HG02973 (cell line): ENCODE data around the gene HSD11B1.
"Not testable (repeated sequence)": the region's sequence is repeated elsewhere in the genome, so short reads cannot be mapped to it uniquely, and the experiment has no call there.

Experiments used
- ATAC-seq: cut with Tn5 transposase; IDR thresholded peaks from one replicate; pipeline ENCODE4 v1.9.1; 2021; ENCODE audit warnings: moderate library complexity; ENCODE audit not compliant: unreplicated experiment

Gene HSD11B1

DNA sequence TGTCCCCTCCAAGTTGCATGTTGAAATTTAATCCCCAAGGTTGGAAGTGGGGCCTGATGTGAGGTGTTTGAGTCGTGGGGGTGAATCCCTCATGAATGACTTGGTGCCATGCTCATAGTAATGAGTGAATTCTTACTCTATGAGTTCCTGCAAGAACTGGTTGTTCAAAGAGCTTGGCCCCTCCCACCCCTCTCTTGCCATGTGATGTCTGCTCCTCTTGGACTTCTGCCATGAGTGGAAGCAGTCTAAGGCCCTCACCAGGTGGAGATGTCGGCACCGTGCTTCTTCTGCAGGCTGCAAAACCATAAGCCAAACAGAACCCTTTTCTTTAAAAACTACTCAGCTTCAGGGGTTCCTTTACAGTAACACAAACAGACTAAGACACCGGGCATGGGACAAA is 15.2 kb upstream of the HSD11B1 start:
- ATAC-seq = no peak

DNA sequence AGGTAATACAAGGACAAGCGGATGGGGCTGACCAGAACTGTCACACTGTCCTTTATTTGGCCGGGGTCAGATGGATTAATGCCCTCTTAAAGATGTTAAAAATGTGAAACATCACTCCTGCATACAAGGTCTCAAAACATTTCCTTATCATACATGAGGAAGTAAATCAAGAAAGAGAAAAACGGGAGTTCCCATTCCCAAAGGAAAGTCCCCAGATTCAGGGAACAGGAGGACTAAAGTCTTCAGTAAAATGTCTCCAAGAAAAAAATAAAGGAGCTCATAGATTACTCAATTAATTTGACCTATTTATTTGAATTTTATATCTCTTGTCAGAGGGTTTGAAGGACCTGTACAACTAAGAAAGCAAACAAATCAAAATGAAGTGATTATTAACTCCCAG is 13.4 kb upstream of the HSD11B1 start:
- ATAC-seq = no peak

DNA sequence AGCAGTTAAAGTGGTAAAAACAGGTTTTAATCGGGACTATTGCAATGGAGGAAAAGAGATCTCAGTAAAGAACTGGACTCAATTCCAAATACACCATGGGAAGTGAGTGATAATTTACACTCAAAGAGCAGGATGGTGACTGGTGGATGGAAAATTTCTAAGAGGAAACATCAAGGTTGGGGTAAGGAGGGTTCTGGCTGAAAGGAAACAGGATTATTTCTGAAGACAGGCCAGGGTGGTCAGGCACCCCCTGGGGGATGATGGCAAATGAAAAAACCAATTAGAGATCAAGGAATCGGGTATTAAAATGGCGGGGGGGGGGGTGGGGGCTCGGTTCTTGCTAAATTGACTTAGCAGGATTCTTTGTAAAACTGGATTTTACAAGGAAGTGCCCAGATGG is 12.3 kb upstream of the HSD11B1 start:
- no peak for ATAC-seq

DNA sequence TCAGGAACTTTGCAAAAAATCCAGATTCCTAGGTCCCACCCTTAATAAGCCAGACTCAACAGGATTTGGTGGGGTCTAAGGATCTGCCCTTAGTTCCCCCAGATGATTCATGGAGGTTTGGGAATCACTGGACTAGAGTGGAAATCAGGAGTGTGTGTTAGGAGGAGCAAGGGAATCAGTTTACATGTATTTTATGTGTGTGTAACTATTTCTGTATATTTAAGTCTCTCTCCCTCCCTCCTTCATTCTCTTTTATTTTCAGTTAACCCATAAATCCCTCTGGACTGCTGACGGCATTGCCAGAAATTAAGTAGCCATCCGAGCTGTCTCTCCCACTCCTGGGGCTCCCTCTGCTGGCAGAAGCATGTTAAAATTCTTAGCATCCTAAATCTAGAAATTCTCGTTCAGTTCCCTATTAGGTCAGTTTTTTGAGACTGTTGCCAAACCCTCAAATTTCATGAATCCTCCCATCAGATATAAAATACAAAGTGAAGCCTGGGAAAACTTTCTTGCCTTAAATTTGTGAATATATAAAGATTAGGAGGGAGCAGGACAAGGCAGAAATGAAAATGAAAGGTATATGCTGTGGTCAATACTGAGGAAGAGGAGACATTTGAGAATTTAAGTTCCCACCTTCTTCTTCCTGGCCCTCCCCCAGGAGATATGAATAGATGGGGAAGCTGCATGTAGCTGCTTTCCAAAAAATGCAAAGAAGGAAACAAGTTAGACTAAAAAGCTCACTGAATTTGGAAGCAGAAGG is 11.7 kb upstream of the HSD11B1 start:
- no peak for ATAC-seq

DNA sequence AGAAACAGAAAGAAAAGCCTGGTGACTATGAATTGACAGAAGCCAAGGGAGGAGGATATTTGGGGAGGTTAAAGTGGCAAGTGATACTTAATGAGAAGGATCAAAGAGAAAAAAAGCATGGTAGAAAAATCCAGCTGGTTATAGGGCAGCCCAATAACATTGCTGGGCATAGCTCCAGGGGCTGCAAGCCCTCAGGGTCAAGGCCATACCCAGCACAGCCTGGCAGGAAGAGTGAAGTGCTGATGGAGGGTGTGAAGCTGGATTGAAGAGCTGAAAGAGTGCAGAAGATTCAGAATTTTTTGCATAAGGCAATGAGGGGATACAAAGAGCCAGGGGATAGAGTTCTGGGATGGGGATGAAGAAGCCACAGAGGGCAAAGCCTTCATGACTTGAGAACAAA is 8.0 kb upstream of the HSD11B1 start:
- no peak for ATAC-seq

DNA sequence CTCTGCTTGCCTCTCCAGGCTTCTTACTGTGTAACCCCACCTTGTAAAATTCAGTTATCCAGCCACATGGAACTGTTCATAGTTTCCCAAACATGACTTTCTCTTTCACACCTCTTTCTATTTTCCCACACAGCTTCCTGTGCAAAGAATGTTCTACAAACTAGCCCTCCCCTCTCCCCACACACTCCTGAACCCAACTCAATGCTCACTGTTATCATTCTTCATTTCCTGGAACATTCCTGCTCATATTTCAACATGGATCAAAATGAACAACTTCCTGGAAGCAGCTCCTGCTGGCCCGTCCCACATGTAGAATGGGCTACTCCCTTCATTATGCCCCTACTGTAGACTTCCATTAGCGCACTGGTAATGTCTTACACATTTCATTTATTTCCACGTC is 7.5 kb upstream of the HSD11B1 start:
- ATAC-seq = no peak

DNA sequence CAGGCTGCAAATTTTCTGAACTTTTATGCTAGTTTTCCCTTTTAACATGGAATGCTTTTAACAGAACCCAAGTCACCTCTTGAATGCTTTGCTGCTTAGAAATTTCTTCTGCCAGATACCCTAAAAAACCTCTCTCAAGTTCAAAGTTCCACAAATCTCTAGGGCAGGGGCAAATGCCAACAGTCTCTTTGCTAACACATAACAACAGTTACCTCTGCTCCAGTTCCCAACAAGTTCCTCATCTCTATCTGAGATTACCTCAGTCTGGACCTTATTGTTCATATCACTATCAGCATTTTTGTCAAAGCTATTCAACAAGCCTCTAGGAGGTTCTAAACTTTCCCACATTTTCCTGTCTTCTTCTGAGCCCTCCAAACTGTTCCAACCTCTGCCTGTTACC is 4.0 kb upstream of the HSD11B1 start:
- ATAC-seq = not testable (repeated sequence)

DNA sequence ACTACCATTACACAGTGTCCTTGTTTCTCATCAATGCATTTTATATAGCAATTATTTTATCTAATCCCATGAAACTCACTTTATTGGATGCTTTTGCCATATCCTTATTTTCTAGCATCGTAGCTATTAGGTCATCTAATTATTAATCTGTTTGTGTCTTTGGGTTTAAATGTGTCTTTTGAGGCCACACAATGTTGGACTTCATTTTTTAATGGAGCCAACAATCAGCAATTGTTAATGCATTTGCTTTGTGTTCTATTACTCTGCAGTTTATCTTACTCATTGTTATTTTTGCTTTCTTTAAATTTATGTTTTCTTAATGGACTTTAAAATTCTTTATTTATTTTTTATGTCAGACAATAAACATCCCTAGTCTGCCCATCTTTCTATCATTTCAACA is 1.8 kb upstream of the HSD11B1 start:
- ATAC-seq = no peak

DNA sequence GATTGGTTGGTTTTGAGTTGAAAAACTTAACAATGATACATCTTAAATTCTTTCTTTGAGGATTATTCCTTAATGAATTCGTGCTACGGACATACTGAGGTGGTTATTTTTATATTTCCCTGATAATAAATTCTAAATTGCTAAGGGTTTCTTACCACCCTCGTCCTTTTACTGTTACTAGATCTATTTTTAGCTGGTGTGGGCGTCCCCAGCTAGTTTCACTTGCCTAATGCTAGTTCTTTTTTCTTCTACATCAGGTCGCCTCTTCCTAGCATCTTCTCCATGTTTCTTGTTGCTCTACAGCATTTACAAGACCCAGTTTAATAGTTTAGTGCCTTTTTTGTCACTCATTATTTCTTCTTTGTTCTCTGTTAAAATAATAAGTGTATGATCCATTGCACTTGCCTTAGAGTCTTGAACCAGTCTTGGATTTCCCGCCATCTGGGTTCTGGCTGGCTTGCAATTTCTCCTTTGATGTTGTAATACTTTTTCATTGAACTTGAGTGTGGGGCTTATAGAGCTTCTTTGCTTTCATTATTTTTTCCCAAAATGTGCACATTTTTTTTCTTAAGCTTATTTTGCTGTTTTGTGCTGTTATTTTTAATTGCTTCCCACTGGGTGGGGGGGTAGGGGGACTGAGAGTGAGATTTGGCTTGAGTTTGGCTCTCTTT is 677 bp upstream of the HSD11B1 start:
- ATAC-seq = peak; percentile 89

DNA sequence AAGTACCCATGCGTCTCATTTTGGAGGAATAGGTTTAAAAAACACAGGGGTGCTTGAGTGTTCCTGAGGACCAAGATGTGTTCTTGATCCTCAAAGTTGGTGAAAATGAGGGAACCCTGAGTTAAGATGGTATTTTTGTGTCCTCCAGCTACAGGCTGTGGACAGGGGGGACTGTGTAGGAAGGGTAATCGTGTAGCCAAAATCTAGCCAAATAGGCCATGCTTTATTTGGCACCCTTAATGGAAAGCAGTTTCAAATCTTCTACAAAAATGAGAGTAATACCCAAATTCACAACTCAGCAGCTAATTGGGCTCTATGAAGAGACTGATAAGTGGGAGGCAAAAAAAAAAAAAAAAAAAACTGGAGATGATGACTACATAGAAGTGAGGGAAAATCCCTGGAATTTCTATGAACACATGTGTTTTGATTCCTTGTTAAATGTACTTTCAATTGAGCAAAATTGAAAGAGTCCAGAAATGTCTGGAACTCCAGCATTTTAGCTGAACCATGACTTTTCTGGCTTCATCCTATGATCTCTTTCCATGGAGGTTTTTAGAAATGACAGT is 470 bp downstream of the HSD11B1 start:
- no peak for ATAC-seq

DNA sequence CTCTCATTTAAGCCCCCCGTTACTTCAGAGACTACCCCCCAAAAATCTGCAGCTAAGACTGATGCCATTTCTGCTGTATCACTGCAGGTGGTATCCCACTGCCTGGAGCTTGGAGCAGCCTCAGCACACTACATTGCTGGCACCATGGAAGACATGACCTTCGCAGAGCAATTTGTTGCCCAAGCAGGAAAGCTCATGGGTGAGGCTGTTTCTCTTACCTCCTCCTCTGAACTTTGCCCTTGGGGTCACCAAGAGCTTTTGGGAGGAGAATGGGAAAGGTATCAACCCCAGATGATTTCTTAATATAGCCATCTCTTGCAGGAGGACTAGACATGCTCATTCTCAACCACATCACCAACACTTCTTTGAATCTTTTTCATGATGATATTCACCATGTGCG is 2.0 kb downstream of the HSD11B1 start:
- no peak for ATAC-seq

DNA sequence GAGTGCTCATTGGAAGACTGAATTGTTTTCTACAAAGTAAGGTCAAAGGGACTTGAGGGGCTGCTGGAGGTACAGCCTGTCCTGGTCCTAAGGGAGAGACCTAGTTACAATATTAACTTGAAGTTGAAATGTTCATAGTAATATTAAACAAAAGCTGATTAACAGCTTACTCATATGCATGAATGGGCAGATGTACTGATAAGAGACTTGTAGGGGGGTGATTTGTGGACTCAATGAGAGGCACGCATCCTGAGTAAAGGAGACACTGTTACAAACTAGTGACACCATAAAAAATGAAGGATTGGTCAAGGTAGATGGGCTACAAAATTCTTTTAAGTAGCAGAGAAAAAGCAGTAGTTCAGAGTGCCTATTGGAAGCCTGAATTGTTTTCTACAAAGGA is 2.7 kb downstream of the HSD11B1 start:
- ATAC-seq = no peak

DNA sequence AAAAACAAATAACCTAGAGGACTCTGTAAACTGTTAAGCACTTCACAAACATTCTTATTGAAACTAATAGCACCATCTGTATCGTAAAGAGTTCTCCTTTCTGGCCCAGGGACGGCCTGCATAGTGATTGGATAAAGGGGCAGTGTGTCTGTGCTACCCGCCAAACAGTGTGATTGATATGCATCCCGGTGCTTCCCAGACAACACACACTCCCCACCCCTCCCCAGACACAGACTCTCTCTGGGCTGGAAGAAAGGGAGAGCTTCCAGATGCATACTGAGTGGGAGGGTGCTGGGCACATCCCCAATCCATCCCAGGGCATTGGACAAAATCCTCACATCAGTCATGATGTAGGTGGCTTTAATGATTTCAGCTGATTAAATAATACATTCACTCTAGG is 3.7 kb downstream of the HSD11B1 start:
- ATAC-seq = no peak

DNA sequence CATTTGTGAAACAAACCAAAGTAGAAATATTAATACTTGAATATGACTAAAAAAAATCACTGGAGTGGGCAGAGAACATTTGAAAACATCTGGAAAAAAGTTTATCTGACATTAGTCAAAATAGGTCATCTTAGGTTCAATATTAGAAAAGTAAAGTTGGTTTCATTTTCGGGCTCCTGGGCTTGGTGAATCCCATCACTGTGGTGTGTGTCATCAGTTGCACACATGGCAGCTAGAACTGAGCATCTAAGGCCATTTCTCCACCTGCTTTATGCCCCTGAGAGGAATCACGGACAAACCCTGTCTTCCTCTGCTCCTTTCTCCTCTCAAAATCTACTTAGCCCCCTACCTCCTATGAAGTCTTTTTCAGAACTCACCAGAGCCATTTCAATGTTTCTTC is 5.4 kb downstream of the HSD11B1 start:
- ATAC-seq = no peak

DNA sequence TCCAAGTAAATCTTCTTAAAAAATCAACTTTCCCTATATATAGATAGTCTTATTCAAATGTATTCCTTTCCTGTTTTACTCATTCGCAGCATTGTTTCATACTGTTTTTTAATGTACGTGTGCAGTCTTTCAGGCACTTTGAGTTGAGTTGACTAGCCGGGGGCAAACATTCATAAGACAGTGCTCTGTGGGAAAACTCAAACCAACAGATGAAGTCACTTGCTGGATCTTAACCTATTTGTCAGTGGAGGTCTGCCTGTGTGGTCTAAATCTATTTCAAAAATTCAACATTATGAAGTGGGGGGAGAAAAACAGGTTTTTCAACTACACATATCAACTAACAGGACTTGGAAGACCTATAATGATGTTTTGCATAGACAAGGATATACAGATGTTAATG is 6.2 kb downstream of the HSD11B1 start:
- no peak for ATAC-seq

DNA sequence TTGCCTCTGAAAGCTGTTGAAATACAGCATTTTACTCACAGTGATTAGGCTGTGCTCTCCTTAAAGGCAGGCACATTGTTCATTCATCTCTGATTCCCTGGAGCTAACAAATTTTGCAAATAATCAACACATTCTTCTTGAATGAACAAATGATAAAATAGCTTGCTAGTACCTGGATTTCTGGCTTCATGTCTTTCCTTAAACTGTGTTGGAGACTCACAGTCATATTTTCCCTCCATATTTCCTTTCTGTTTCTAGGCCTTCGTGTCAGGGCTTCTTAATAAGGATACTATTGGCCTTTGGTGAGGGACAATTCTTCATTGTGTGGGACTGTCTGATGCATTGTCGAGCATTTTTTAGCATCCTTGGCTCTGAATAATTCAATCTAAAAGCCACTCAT is 9.7 kb downstream of the HSD11B1 start:
- no peak for ATAC-seq

DNA sequence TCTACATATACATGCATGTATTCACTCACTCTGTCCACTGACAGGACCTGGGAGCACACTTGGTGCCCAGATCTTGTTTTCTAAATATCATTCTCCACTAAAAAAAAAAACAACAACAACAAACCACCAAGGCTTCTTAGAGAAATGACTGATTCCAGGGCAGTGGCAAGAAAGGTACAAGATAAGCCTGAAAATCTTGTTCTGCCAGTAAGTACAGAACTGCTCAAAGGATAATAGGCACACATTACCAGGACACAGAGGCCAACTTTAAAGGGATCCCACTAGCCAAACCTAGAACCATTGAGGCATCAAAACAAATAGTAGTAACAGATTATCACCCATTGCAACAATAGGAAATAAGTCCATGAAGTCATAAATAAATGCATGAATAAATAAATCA is 10.7 kb downstream of the HSD11B1 start:
- no peak for ATAC-seq

DNA sequence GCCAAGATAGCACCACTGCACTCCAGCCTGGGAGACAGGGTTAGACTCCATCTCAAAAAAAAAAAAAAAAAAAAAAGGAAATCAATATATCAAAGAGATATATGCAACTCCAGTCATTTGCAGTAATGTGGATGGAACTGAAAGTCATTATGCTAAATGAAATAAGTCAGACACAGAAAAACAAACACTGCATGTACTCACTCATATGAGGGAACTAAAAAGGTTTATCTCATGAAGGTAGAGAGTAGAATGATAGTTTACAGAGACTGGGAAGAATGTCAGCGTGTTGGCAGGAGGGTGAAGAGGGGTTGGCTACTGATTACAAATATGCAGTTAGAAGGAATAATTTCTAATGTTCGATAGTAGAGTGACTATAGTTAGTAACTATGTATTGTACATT is 13.2 kb downstream of the HSD11B1 start:
- ATAC-seq = no peak

DNA sequence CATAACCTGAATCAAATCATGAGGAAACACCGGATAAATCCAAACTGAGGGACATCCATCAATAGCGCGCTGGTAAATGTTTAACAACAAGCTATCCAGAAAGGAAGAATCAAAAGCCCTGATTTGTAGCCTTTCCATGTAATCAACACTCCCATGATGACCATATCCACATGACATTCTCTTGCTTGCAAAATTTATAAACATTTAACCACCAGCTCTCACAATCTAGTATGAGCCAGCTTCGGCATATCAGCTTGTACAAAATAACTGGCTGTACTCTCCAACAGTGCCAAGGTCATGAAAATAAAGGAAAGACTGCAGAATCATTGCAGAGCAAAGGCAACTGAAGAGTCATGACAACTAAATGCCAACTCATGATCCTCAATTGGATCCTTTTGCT is 15.7 kb downstream of the HSD11B1 start:
- no peak for ATAC-seq

DNA sequence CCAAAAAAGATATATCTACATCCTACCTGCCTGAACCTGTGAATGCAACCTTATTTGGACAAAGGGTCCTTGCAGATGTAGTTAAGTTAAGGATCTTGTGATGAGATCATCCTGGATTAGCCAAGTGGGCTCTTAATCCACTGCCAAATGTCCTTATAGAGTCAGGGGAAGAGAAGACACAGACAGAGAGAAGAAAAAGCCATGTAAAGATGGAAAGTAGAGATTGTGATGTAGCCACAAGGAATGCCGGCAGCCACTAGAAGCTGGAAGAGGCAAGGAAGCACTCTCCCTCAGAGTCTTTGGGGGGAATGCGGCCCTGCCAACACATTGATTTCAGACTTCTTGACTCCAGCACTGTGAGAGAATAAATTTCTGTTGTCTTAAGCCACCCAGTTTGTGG is 16.2 kb downstream of the HSD11B1 start:
- no peak for ATAC-seq

DNA sequence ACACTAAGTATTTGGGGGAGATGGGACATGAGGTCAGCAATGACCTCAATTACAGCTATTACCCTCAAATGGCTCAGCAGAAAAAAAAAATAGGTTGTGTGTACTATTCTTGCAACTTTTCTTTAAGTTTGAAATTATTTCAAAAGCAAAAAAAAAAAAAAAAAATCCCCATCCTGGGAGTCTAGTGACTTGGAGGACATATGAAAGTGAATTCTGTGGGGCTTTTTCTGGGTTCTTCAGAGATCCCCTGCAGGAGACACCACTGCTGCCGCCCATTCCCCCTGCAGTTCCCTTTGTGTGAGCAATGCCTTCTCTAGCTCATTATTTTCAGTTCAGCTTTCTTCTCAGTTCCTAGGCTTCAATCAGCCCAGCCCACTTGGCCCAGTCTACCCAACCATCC is 16.7 kb downstream of the HSD11B1 start:
- ATAC-seq = no peak

DNA sequence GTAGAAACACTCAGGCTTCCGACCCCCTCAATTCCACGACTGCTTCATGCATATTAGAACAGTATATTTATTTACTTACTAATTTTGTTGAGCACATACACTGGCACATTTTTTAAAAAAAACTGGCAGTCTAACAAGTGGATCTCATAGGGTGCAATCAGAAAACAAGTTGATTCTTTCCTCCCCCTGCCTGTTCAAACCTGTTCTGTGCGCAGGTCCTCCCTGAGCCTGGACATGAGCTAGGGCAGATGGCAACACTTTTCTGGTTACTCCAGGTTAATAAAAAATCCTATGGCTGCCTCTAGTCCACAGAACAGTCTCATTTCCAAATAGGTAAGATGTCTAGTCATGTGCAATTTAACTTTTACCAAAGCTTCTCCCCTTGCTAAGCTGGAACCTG is 18.6 kb downstream of the HSD11B1 start:
- no peak for ATAC-seq
